ENCODE data around the gene AFF1.
"Not testable (repeated sequence)": the region's sequence is repeated elsewhere in the genome, so short reads cannot be mapped to it uniquely, and the experiment has no call there.

The AFF1 gene

GRCh38 chr4:87079967-87080366, 145.2 kb downstream of the AFF1 start:
- H3K4me2 ChIP-seq (ENCODE audit: low read depth, low read length, poor library complexity, severe bottlenecking), result no peak overlapping the region
- no peaks in the 10 kb centered on the region for H3K27me3 ChIP-seq (ENCODE audit: low read length)
- no peaks in the 10 kb centered on the region for H3K36me3 ChIP-seq (ENCODE audit: low read length)
- H3K4me3 ChIP-seq (ENCODE audit: insufficient read depth, low read length, poor library complexity, severe bottlenecking), result no peak overlapping the region
- no peak overlapping the region for H3K27ac ChIP-seq (ENCODE audit: low read depth, low read length)
- no peaks in the 10 kb centered on the region for H3K9me3 ChIP-seq (ENCODE audit: insufficient read depth, low read length)
- no peak overlapping the region for H3K9ac ChIP-seq (ENCODE audit: low read length)
- H3F3A ChIP-seq (ENCODE audit: insufficient read depth), result no peaks in the 10 kb centered on the region
- no peaks in the 10 kb centered on the region for H3K79me2 ChIP-seq (ENCODE audit: insufficient read depth, low read length)
- no peaks in the 10 kb centered on the region for H4K20me1 ChIP-seq (ENCODE audit: low read depth, low read length)
- no peak overlapping the region for H2AFZ ChIP-seq (ENCODE audit: low read depth, low read length, severe bottlenecking)
- no peak for TF ChIP-seq EZH2phosphoT487 (conservative IDR thresholded peaks at IDR 0.05; ENCODE audit: low read length)
- TF ChIP-seq, protein P1, sequence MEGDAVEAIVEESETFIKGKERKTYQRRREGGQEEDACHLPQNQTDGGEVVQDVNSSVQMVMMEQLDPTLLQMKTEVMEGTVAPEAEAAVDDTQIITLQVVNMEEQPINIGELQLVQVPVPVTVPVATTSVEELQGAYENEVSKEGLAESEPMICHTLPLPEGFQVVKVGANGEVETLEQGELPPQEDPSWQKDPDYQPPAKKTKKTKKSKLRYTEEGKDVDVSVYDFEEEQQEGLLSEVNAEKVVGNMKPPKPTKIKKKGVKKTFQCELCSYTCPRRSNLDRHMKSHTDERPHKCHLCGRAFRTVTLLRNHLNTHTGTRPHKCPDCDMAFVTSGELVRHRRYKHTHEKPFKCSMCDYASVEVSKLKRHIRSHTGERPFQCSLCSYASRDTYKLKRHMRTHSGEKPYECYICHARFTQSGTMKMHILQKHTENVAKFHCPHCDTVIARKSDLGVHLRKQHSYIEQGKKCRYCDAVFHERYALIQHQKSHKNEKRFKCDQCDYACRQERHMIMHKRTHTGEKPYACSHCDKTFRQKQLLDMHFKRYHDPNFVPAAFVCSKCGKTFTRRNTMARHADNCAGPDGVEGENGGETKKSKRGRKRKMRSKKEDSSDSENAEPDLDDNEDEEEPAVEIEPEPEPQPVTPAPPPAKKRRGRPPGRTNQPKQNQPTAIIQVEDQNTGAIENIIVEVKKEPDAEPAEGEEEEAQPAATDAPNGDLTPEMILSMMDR (IDR thresholded peaks at IDR 0.05; ENCODE audit: insufficient read depth, low read length, poor library complexity, severe bottlenecking), result no peak
- no peaks in the 10 kb centered on the region for H3K9me2 ChIP-seq (replicated peaks; ENCODE audit: insufficient read depth, low read length)

- Histone ChIP-seq H3K4me2 (ENCODE audit: low read depth, low read length, poor library complexity, severe bottlenecking) (no peak overlapping the region), H3F3A (ENCODE audit: insufficient read depth) (no peaks in the 10 kb centered on the region), H4K20me1 (ENCODE audit: low read depth, low read length) (no peaks in the 10 kb centered on the region), H3K27ac (ENCODE audit: low read depth, low read length) (no peak overlapping the region), H3K9me3 (ENCODE audit: insufficient read depth, low read length) (no peaks in the 10 kb centered on the region), H2AFZ (ENCODE audit: low read depth, low read length, severe bottlenecking) (no peak overlapping the region), H3K36me3 (ENCODE audit: low read length) (no peaks in the 10 kb centered on the region), H3K9me2 (replicated peaks; ENCODE audit: insufficient read depth, low read length) (no peaks in the 10 kb centered on the region), H3K9ac (ENCODE audit: low read length) (no peak overlapping the region), H3K27me3 (ENCODE audit: low read length) (no peaks in the 10 kb centered on the region), H3K4me3 (ENCODE audit: insufficient read depth, low read length, poor library complexity, severe bottlenecking) (no peak overlapping the region), H3K79me2 (ENCODE audit: insufficient read depth, low read length) (no peaks in the 10 kb centered on the region)
- TF ChIP-seq, protein P1 (IDR thresholded peaks at IDR 0.05; ENCODE audit: insufficient read depth, low read length, poor library complexity, severe bottlenecking), result no peak
- no peak for TF ChIP-seq EZH2phosphoT487 (conservative IDR thresholded peaks at IDR 0.05; ENCODE audit: low read length)
These were observed 145.7 kb downstream of the AFF1 start for GRCh38 chr4:87080462-87080861.

DNA sequence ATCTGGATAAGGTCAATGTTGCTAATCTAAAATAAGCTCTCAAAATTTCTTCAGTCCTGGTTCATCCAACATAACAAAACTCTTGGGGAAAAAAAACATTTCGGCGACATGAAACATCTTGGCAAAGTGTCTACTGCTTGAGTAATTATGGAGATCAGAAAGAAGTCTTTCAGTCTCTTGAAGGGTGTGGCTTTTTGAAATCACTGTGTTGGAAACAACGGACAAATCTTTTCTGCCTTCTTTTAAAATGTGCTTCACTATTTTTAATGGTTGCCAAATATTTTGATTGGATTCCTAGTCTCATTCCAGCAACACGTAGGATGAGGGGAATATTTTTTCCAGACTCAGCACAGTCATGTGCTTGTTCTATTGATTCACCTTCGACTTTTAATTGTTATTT, 147.0 kb downstream of the AFF1 start:
- no peak overlapping the region for H3K9ac ChIP-seq (ENCODE audit: low read length)
- no peaks in the 10 kb centered on the region for H3K36me3 ChIP-seq (ENCODE audit: low read length)
- no peak overlapping the region for H2AFZ ChIP-seq (ENCODE audit: low read depth, low read length, severe bottlenecking)
- no peaks in the 10 kb centered on the region for H3K27me3 ChIP-seq (ENCODE audit: low read length)
- no peaks in the 10 kb centered on the region for H3K9me3 ChIP-seq (ENCODE audit: insufficient read depth, low read length)
- H3K79me2 ChIP-seq (ENCODE audit: insufficient read depth, low read length), result no peaks in the 10 kb centered on the region
- no peak overlapping the region for H3K4me2 ChIP-seq (ENCODE audit: low read depth, low read length, poor library complexity, severe bottlenecking)
- no peaks in the 10 kb centered on the region for H4K20me1 ChIP-seq (ENCODE audit: low read depth, low read length)
- TF ChIP-seq, protein P1 (IDR thresholded peaks at IDR 0.05; ENCODE audit: insufficient read depth, low read length, poor library complexity, severe bottlenecking), result no peak
- TF ChIP-seq EZH2phosphoT487 (conservative IDR thresholded peaks at IDR 0.05; ENCODE audit: low read length), result no peak
- H3K27ac ChIP-seq (ENCODE audit: low read depth, low read length), result no peak overlapping the region
- no peak overlapping the region for H3K4me3 ChIP-seq (ENCODE audit: insufficient read depth, low read length, poor library complexity, severe bottlenecking)
- no peaks in the 10 kb centered on the region for H3K9me2 ChIP-seq (replicated peaks; ENCODE audit: insufficient read depth, low read length)
- no peaks in the 10 kb centered on the region for H3F3A ChIP-seq (ENCODE audit: insufficient read depth)

- not testable (repeated sequence) for H3K27me3 ChIP-seq (ENCODE audit: low read length); H3K79me2 ChIP-seq (ENCODE audit: insufficient read depth, low read length); H3K4me3 ChIP-seq (ENCODE audit: insufficient read depth, low read length, poor library complexity, severe bottlenecking); H3K9ac ChIP-seq (ENCODE audit: low read length); H2AFZ ChIP-seq (ENCODE audit: low read depth, low read length, severe bottlenecking); H3K9me3 ChIP-seq (ENCODE audit: insufficient read depth, low read length); H3K9me2 ChIP-seq (replicated peaks; ENCODE audit: insufficient read depth, low read length); H3F3A ChIP-seq (ENCODE audit: insufficient read depth); H3K27ac ChIP-seq (ENCODE audit: low read depth, low read length); H3K36me3 ChIP-seq (ENCODE audit: low read length); H4K20me1 ChIP-seq (ENCODE audit: low read depth, low read length); H3K4me2 ChIP-seq (ENCODE audit: low read depth, low read length, poor library complexity, severe bottlenecking)
These were observed 150.9 kb downstream of the AFF1 start for GRCh38 chr4:87085732-87086131.
